ENCODE measurements around the gene DIS3L. TPM values are rescaled to one million over a fixed set of nuclear protein-coding genes. Genes with fewer than 3 reads are reported as not detected.

Gene DIS3L
- total and polyA plus RNA-seq, 2 of the 13 experiments (the other 11 are each of a cell fraction or from before 2014, with no cell fraction given), result 21.0 to 50.5 TPM

DNA sequence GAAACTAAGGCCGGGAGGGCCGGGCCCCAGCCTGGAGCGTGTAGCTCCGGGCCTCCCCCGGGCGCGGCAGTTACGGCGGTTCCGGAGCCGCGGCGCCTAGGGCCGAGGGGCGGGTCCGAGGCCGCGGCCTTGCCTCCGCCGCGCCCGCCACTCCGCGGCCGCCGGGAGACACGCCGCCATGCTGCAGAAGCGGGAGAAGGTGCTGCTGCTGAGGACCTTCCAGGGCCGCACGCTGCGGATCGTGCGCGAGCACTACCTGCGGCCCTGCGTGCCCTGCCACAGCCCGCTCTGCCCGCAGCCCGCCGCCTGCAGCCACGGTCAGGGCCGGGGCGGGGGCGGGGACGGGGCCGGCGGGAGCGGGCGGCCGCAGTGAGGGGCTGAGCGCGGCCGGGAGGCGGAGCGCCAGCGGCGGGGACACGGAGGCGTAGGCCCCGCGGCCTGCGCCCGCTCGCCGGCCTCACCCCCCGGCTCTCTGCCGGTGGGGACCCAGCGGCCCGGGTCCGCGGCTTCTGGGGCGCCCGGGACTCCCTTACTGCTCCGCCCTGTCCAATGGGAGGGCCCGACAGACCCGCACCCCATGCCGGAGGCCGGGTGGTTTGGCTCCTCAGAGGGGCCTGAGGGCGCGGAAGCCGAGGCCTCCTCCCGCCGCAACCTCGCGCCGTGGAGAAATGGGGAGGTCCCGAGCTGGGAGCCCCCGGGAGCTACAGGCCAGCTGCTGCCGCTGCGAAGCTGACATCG, at the start of gene DIS3L (continued):
- no peak for TF ChIP-seq NFAT5 (CRISPR knock-in tag; IDR thresholded peaks at IDR 0.05)
- no peak for TF ChIP-seq PPARG (CRISPR knock-in tag; conservative IDR thresholded peaks at IDR 0.05)
- TF ChIP-seq, protein P1, sequence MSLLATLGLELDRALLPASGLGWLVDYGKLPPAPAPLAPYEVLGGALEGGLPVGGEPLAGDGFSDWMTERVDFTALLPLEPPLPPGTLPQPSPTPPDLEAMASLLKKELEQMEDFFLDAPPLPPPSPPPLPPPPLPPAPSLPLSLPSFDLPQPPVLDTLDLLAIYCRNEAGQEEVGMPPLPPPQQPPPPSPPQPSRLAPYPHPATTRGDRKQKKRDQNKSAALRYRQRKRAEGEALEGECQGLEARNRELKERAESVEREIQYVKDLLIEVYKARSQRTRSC (CRISPR knock-in tag; IDR thresholded peaks at IDR 0.05; ENCODE audit: low read depth), result no peak
- TF ChIP-seq, protein P2, sequence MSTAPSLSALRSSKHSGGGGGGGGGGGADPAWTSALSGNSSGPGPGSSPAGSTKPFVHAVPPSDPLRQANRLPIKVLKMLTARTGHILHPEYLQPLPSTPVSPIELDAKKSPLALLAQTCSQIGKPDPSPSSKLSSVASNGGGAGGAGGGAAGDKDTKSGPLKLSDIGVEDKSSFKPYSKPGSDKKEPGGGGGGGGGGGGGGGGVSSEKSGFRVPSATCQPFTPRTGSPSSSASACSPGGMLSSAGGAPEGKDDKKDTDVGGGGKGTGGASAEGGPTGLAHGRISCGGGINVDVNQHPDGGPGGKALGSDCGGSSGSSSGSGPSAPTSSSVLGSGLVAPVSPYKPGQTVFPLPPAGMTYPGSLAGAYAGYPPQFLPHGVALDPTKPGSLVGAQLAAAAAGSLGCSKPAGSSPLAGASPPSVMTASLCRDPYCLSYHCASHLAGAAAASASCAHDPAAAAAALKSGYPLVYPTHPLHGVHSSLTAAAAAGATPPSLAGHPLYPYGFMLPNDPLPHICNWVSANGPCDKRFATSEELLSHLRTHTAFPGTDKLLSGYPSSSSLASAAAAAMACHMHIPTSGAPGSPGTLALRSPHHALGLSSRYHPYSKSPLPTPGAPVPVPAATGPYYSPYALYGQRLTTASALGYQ (CRISPR knock-in tag; IDR thresholded peaks at IDR 0.05), result no peak
- TF ChIP-seq ZIK1 (CRISPR knock-in tag; IDR thresholded peaks at IDR 0.05; ENCODE audit: borderline replicate concordance, low read depth), result peak; percentile 55; the same call in 1 of the 2 replicates
- TF ChIP-seq ARID2 (CRISPR knock-in tag; IDR thresholded peaks at IDR 0.05; ENCODE audit: borderline replicate concordance), result no peak
- no peak for TF ChIP-seq SMC3 (IDR thresholded peaks at IDR 0.05; ENCODE audit: low read length)
- TF ChIP-seq TFDP2 (CRISPR knock-in tag; IDR thresholded peaks at IDR 0.05), result peak; percentile 46; the same call in 1 of the 2 replicates
- TF ChIP-seq SP1 (IDR thresholded peaks at IDR 0.05), result no peak
- TF ChIP-seq SP1 (CRISPR knock-in tag; IDR thresholded peaks at IDR 0.05), result 0 out of 2 replicates have a peak, but pooled peaks have one; percentile 35
- TF ChIP-seq MTF1 (CRISPR knock-in tag; IDR thresholded peaks at IDR 0.05), result no peak
- TF ChIP-seq ZFP36 (IDR thresholded peaks at IDR 0.05; ENCODE audit: borderline replicate concordance, low read depth, low read length, partially characterized antibody), result no peak
- TF ChIP-seq ASH2L (IDR thresholded peaks at IDR 0.05; ENCODE audit: insufficient read length, low read depth, low read length), result no peak
- TF ChIP-seq YY1 (IDR thresholded peaks at IDR 0.05; ENCODE audit: insufficient read depth, insufficient replicate concordance, low read depth, low read length), result peak; percentile 87
- TF ChIP-seq CERS6 (CRISPR knock-in tag; IDR thresholded peaks at IDR 0.05), result no peak
- peak; percentile 81; the same call in 1 of the 2 replicates for TF ChIP-seq POLR2G (IDR thresholded peaks at IDR 0.05; ENCODE audit: low read depth, low read length)
- no peak for TF ChIP-seq ZNF264 (CRISPR knock-in tag; IDR thresholded peaks at IDR 0.05)
- TF ChIP-seq ZBTB3 (CRISPR knock-in tag; IDR thresholded peaks at IDR 0.05; ENCODE audit: borderline replicate concordance, low read depth), result no peak
- no peak for TF ChIP-seq HMG20A (CRISPR knock-in tag; IDR thresholded peaks at IDR 0.05; ENCODE audit: borderline replicate concordance)
- TF ChIP-seq ZNF530 (CRISPR knock-in tag; IDR thresholded peaks at IDR 0.05; ENCODE audit: low read depth), result no peak

All from HepG2 (cell line).